Panc1 (cell line): ENCODE results near the gene RD3L.

Experiments used
- POLR2AphosphoS5 ChIP-seq: IDR thresholded peaks from 2 replicates; pipeline ENCODE4 v1.6.1; 2012; ENCODE audit warnings: mild to moderate bottlenecking, low read depth, low read length, moderate library complexity
- TCF7L2 ChIP-seq: IDR thresholded peaks from 2 replicates; pipeline ENCODE4 v1.6.1; 2011; ENCODE audit warnings: mild to moderate bottlenecking, low read depth, low read length, inconsistent platforms
- TF ChIP-seq, protein P1 (sequence below): fragments of 450-650 bp; IDR thresholded peaks from 2 replicates; pipeline ENCODE4 v1.5.1; 2017; ENCODE audit warnings: mild to moderate bottlenecking
- TF ChIP-seq, protein P2 (sequence below), 2 experiments: IDR thresholded peaks; 2 replicates each; pipeline ENCODE4 v1.6.1; 2011 to 2012; ENCODE audit warnings: low read depth in 2 of 2, control low read depth in 1 of 2, low read length in 1 of 2, mild to moderate bottlenecking in 1 of 2, moderate library complexity in 1 of 2; ENCODE audit not compliant: insufficient read depth in 1 of 2

- TF ChIP-seq, protein P1, sequence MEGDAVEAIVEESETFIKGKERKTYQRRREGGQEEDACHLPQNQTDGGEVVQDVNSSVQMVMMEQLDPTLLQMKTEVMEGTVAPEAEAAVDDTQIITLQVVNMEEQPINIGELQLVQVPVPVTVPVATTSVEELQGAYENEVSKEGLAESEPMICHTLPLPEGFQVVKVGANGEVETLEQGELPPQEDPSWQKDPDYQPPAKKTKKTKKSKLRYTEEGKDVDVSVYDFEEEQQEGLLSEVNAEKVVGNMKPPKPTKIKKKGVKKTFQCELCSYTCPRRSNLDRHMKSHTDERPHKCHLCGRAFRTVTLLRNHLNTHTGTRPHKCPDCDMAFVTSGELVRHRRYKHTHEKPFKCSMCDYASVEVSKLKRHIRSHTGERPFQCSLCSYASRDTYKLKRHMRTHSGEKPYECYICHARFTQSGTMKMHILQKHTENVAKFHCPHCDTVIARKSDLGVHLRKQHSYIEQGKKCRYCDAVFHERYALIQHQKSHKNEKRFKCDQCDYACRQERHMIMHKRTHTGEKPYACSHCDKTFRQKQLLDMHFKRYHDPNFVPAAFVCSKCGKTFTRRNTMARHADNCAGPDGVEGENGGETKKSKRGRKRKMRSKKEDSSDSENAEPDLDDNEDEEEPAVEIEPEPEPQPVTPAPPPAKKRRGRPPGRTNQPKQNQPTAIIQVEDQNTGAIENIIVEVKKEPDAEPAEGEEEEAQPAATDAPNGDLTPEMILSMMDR = no peak
- TF ChIP-seq, protein P2, sequence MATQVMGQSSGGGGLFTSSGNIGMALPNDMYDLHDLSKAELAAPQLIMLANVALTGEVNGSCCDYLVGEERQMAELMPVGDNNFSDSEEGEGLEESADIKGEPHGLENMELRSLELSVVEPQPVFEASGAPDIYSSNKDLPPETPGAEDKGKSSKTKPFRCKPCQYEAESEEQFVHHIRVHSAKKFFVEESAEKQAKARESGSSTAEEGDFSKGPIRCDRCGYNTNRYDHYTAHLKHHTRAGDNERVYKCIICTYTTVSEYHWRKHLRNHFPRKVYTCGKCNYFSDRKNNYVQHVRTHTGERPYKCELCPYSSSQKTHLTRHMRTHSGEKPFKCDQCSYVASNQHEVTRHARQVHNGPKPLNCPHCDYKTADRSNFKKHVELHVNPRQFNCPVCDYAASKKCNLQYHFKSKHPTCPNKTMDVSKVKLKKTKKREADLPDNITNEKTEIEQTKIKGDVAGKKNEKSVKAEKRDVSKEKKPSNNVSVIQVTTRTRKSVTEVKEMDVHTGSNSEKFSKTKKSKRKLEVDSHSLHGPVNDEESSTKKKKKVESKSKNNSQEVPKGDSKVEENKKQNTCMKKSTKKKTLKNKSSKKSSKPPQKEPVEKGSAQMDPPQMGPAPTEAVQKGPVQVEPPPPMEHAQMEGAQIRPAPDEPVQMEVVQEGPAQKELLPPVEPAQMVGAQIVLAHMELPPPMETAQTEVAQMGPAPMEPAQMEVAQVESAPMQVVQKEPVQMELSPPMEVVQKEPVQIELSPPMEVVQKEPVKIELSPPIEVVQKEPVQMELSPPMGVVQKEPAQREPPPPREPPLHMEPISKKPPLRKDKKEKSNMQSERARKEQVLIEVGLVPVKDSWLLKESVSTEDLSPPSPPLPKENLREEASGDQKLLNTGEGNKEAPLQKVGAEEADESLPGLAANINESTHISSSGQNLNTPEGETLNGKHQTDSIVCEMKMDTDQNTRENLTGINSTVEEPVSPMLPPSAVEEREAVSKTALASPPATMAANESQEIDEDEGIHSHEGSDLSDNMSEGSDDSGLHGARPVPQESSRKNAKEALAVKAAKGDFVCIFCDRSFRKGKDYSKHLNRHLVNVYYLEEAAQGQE (IDR thresholded peaks at IDR 0.05; ENCODE audit: insufficient read depth in 1 of 2, low read depth in 2 of 2, low read length in 1 of 2) = no peak
- TF ChIP-seq POLR2AphosphoS5 = no peak
- TF ChIP-seq TCF7L2 = no peak
Observed at GRCh38 chr14:103904493-103905107, 37.7 kb downstream of the RD3L start.
